Kidney epithelial cell (primary cell): ENCODE measurements around the gene ADAMTS20. TPM values are rescaled to one million over a fixed set of nuclear protein-coding genes. Genes with fewer than 3 reads are reported as not detected.

Source experiments
- DNase-seq: peaks from one replicate; pipeline ENCODE4 v3.0.0-alpha.2; 2010; ENCODE audit warnings: low read depth
- H3K27me3 ChIP-seq: 2 replicates; pipeline ENCODE4 v1.6.0; 2011; ENCODE audit warnings: low read length; ENCODE audit not compliant: control insufficient read depth, insufficient read depth
- H3K36me3 ChIP-seq: 2 replicates; pipeline ENCODE4 v1.5.1; 2011; ENCODE audit warnings: low read length; ENCODE audit not compliant: control insufficient read depth, insufficient read depth
- H3K4me3 ChIP-seq: 2 replicates; pipeline ENCODE4 v1.5.1; 2011; ENCODE audit warnings: low read depth, mild to moderate bottlenecking, control low read depth, low read length
- CTCF ChIP-seq: IDR thresholded peaks from 2 replicates; pipeline ENCODE4 v1.5.1; 2011; ENCODE audit warnings: mild to moderate bottlenecking, moderate library complexity, low read length, control low read depth, inconsistent platforms; ENCODE audit not compliant: insufficient read depth, poor library complexity, severe bottlenecking
- total RNA-seq: library from RNA; depleted of rRNA; stranded (reverse); fragments of >200 nt; gene quantifications from 2 replicates; pipeline ENCODE4 v1.2.3, GENCODE V29; 2015

ADAMTS20 gene
- total RNA-seq, 1 donor from 2014 or later, result 0.33 TPM

GRCh38 chr12:43331935-43332334 is 220.1 kb downstream of the ADAMTS20 start:
- DNase-seq, result no peak
- TF ChIP-seq CTCF, result no peak
- Histone ChIP-seq H3K27me3 (no peaks in the 10 kb centered on the region), H3K36me3 (no peaks in the 10 kb centered on the region), H3K4me3 (no peak overlapping the region)

GRCh38 chr12:43329375-43329774 is 222.6 kb downstream of the ADAMTS20 start:
- no peak for DNase-seq
- Histone ChIP-seq H3K36me3 (no peaks in the 10 kb centered on the region), H3K27me3 (no peaks in the 10 kb centered on the region), H3K4me3 (no peak overlapping the region)
- TF ChIP-seq CTCF, result no peak

- DNase-seq, result no peak
- no peak for TF ChIP-seq CTCF
- Histone ChIP-seq H3K27me3 (no peaks in the 10 kb centered on the region), H3K36me3 (no peaks in the 10 kb centered on the region), H3K4me3 (no peak overlapping the region)
Observed at GRCh38 chr12:43325786-43326185, 226.2 kb downstream of the ADAMTS20 start.

- DNase-seq, result no peak
- no peaks in the 10 kb centered on the region for H3K27me3 ChIP-seq
- H3K4me3 ChIP-seq, result no peak overlapping the region
- no peak for TF ChIP-seq CTCF
- no peaks in the 10 kb centered on the region for H3K36me3 ChIP-seq
Observed at GRCh38 chr12:43320281-43320680, 231.7 kb downstream of the ADAMTS20 start.

- TF ChIP-seq CTCF, result no peak
- H3K4me3 ChIP-seq, result no peak overlapping the region
- H3K36me3 ChIP-seq, result no peaks in the 10 kb centered on the region
- DNase-seq, result no peak
- H3K27me3 ChIP-seq, result no peaks in the 10 kb centered on the region
Observed at GRCh38 chr12:43318021-43318420, 234.0 kb downstream of the ADAMTS20 start.

GRCh38 chr12:43317156-43317555 is 234.8 kb downstream of the ADAMTS20 start:
- H3K27me3 ChIP-seq, result no peaks in the 10 kb centered on the region
- no peak overlapping the region for H3K4me3 ChIP-seq
- DNase-seq, result no peak
- no peak for TF ChIP-seq CTCF
- H3K36me3 ChIP-seq, result no peaks in the 10 kb centered on the region
